ENCODE data around the gene DAAM1.

Gene DAAM1

GRCh38 chr14:59320361-59320760 lies 131.9 kb downstream of the DAAM1 start:
- no peak for DNase-seq

GRCh38 chr14:59320763-59321625 lies 132.5 kb downstream of the DAAM1 start:
- DNase-seq: no peak

- DNase-seq: no peak
Measured at GRCh38 chr14:59321626-59321949, 133.1 kb downstream of the DAAM1 start.

- DNase-seq: no peak
Measured at GRCh38 chr14:59325906-59326305, 137.4 kb downstream of the DAAM1 start.

GRCh38 chr14:59328454-59328853 lies 140.0 kb downstream of the DAAM1 start:
- DNase-seq: no peak

DNA sequence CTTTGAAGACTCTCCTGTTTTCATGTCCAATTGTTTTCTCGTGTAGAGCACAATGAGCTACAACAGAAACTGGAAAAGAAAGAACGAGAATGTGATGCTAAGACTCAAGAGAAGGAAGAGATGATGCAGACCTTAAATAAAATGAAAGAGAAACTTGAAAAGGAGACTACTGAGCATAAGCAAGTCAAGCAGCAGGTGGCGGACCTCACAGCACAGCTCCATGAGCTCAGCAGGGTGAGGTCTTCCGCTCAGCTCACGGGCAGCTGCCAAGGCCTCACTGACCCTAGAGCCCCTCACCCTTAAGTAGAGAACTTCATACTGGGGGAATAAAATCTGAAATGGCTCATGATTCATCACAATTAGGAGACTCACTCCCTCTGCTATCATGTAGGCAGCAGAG lies 142.0 kb downstream of the DAAM1 start:
- DNase-seq: no peak

DNA sequence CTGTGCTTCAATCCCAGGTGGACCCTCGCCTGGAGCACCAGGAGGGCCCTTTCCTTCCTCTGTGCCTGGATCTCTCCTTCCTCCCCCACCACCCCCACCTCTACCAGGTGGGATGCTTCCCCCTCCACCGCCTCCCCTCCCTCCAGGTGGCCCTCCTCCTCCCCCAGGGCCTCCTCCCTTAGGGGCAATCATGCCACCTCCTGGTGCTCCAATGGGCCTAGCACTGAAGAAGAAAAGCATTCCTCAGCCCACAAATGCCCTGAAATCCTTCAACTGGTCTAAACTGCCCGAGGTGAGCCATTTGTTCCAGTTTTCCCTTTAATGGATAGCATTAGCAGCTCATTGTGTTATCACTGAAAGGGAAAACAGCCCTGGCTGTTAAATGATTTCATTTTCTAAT lies 142.8 kb downstream of the DAAM1 start:
- no peak for DNase-seq

- no peak for DNase-seq
Measured at GRCh38 chr14:59332727-59333126, 144.3 kb downstream of the DAAM1 start.

GRCh38 chr14:59333235-59333634 lies 144.8 kb downstream of the DAAM1 start:
- DNase-seq: no peak

DNA sequence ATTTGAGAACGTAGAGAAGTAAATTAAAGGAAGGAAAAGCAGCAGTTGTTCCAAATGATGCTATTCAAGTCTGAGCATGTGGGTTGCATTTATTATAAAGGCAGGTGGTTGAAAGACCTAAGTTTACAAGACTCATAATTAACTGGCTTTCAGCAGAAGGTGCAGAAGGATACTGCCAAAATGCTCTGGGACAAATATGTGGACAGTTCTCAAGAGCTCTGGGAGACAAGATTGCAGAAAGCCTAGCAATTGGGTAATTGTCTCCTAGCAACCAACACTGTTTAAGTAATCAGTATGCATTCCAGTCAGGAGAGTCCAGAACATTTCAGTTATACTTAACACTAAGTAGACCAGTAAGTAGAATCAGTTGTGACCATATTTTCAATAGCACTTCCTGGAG lies 145.2 kb downstream of the DAAM1 start:
- no peak for DNase-seq

DNA sequence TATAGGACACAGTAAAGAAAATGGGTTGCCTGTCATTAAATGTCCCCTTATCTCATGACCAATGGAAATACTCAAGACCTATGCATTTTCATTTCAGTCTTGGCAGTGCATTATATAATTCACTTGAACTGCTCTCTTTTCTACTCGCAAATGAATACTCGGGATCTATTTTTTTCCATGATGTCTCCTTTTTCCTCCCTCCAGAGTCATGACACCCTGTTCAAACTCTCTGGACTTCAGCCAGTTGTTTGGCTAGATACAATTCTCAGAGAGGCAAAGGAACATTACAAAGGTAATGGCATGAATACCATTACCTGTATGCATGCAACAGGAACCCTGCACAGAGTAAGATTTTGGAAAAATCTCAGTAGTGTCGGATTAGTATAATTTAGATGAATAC lies 145.8 kb downstream of the DAAM1 start:
- no peak for DNase-seq

GRCh38 chr14:59336098-59336497 lies 147.6 kb downstream of the DAAM1 start:
- DNase-seq: no peak

DNA sequence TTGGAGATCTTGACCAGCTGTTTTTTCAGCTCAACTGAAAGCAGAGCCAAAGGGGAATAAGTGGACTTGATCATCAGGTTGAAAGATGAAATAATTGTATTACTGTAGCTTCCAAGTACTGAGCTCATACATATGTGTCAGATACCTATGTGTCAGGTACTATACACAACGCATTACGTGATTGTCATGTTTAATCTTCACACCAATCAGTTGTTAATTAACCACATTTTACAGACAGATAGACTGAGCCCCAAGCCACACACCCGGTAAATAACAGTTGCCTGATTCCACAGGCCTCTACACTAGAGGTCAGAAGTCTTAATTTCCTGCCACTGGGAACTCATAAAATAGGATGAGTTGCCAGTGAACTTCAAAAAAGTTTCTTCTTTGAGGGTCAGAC lies 148.2 kb downstream of the DAAM1 start:
- DNase-seq: no peak

DNA sequence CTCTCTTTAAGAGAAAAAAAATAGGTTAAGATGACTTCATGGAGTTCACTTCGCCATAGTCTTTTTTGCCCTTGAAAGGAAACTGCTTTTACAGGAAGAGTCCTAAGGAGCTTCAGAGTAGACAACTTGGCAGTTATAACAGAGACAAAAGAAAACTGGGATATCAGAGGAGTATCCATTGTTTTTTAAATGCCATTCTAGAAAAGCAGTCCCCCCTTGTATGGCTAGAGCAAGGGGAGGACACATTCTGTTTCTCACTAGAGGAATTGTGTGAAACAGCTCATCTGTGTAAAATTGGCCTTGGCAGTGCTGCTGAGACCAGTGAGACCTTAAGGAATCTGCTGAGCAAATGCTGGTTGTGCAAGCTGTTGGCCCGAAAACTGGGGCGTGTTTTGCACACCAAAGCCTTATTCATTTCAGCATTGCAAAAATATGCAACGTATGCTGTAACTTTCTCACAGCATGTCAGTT lies 148.7 kb downstream of the DAAM1 start:
- no peak for DNase-seq

DNA sequence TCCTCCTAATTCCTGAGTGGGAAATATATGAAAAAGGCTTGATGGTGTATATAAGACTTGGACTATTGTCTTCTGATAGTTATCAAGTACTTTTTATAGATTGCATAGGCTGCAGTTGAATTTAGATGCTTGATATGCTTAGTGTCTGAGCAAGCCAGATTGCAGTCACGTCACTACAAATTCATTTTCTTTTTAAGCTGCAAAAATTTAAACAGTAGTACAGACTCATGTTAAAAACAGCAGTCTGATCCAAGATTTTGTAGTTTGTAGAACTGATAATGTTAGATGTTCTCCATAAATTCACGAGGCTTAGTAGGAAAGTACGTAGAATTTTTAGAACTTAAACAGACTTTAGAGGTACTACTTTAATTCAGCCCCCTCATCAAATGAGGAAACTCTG lies 150.3 kb downstream of the DAAM1 start:
- no peak for DNase-seq

DNA sequence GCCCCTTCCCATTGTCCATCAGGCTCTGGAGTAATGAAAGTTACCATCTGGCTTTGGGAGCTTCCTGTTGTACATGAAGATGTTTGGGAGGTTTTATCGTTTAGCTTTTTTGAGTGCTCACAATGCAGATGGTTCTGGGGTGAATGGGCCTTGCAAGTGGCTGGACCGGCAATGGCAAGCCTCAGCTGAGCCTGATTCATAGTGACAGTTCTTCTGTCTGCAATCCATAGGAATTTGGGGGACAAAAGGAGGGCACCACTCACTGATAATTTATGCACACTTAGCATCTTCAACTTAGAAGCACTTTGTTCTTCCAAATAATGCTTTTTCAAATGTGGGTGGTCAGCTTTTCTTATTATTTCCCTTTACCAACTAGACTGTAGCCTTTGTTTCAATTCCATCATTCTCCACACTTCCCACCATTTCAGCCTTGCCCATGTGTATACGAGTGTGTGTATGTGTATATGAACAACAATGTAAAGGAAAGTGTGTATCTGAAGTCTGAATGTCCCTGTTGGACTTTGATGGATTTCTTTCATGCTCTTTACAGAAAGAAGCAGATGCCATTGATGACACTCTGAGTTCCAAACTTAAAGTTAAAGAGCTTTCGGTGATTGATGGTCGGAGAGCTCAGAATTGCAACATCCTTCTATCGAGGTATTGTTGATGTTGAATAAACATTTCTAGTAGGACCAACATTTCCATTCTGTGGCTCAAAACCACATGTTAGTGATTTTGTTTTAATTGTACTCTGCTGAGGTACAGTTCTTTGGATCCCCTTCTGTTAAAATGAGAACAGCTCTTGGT lies 151.3 kb downstream of the DAAM1 start:
- no peak for DNase-seq

DNA sequence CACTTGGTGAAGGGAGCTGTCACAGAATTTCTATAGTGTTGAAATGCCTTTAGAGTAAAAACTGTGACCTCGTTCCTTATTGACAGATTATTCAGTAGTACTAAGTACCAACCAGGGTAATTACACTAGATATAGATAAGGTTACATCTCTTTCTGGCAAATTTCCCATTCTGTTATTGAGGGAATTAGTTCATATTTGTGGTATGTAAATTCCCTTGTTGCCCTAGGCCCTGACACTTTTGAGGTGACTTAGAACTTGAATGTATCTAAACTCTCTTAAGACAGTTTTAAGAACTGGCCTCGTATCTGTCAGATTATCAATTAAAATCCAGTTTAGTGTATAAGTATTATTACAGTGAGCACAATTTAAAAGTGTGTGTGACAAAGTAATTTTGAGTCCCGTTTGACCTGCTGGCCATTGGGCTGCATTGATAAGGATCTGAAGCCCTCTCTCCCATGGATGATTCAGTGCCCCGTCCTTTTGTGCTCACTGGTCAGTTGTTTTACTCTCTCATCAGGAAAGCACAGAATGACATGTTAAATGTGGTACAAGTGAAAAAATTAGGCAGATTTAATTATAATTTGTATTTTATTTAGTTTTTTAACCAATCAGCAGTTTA lies 153.5 kb downstream of the DAAM1 start:
- DNase-seq: no peak

GRCh38 chr14:59342516-59343484 lies 154.3 kb downstream of the DAAM1 start:
- DNase-seq: no peak

- no peak for DNase-seq
Measured at GRCh38 chr14:59343585-59343984, 155.1 kb downstream of the DAAM1 start.

DNA sequence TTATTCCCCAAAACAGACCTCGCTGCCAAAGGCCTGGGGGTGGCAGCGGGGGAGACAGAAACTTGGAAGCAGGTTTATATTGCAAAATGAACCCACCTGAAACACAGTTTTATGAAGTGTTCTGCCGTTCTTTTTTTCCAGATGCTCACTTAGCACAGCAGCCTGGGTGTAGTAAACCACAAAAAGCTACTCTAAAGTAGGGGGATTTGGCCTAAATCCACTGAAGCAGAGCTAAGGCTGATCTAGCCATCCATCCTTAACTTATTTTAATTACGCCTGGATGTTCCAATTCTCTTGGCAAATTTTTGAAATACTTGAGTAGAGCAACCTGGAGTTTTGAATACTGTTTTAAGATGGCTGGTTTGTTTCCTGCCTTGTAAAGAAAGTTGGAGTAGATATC lies 155.5 kb downstream of the DAAM1 start:
- no peak for DNase-seq

- no peak for DNase-seq
Measured at GRCh38 chr14:59344691-59345455, 156.4 kb downstream of the DAAM1 start.

GRCh38 chr14:59346329-59346728 lies 157.9 kb downstream of the DAAM1 start:
- DNase-seq: no peak

Data from activated naive CD4-positive, alpha-beta T cell treated with Interleukin-2 at 50 U/mL for 16 hours (primary cell).